Measurements from ENCODE around the gene EHHADH. TPM values are rescaled to one million over a fixed set of nuclear protein-coding genes. Genes with fewer than 3 reads are reported as not detected.

The EHHADH gene
- total and polyA plus RNA-seq, 11 donors = 5.1 to 26.0 (median 14.3) TPM

- intact Hi-C loops (cut with DNase I) = no loop called here
- ATAC-seq (no peak), DNase-seq (no peak)
- peak overlapping the region in 2 of 12 donors; percentile 14 to 95 for H3K27ac ChIP-seq
- 68 to 82% (median 71%) methylated on average over 1 of the region's 1 CpG for WGBS, 4 donors
- H3K27me3 ChIP-seq = peaks cover 0 to 52% (median 7%) of the 10 kb centered on the region in 9 donors
- H3K4me3 ChIP-seq = peak overlapping the region in 4 of 12 donors; percentile 75 to 82 (median 80)
- no peaks in the 10 kb centered on the region for H3K36me3 ChIP-seq
- TF ChIP-seq CTCF (IDR thresholded peaks at IDR 0.05) = no peak
- TF ChIP-seq POLR2A (IDR thresholded peaks at IDR 0.05) = no peak
- H3K4me1 ChIP-seq = peaks cover 0 to 27% (median 0%) of the 10 kb centered on the region in 12 donors
- no peaks in the 10 kb centered on the region for H3K9me3 ChIP-seq
Observed at GRCh38 chr3:185150561-185150960, 103.3 kb downstream of the EHHADH start.

DNA sequence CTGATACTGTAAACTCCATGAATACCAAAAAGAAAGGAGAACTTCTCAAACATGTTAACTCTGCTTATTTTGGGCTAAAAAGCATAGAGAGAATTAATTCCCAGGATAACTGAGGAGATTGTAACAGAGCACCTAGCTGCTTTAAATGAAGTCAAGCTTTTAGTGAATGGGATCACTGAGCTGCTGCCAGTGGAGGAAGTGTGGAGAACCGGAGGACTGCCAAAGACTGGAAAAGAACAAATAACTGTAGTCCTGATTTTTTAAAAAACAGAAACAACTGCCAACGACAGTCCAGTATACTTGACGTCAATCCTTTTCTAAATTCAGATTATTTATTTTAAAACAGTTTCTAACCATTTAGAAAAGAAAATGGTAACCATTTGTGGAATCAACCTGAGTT, 104.3 kb downstream of the EHHADH start:
- TF ChIP-seq POLR2A (IDR thresholded peaks at IDR 0.05) (no peak), CTCF (IDR thresholded peaks at IDR 0.05) (no peak)
- ATAC-seq (peak in 1 of 4 donors; percentile 32), DNase-seq (no peak)
- H3K27me3 ChIP-seq = peaks cover 0 to 52% (median 7%) of the 10 kb centered on the region in 9 donors
- intact Hi-C loops (cut with DNase I) = no loop called here
- no peaks in the 10 kb centered on the region for H3K36me3 ChIP-seq
- 61 to 74% (median 69%) methylated on average over 3 of the region's 3 CpGs for WGBS, 4 donors
- H3K4me1 ChIP-seq = peaks cover 0 to 27% (median 0%) of the 10 kb centered on the region in 12 donors
- peak overlapping the region in 1 of 12 donors; percentile 8 for H3K4me3 ChIP-seq
- H3K9me3 ChIP-seq = no peaks in the 10 kb centered on the region
- H3K27ac ChIP-seq = peak overlapping the region in 2 of 12 donors; percentile 14 to 95

DNA sequence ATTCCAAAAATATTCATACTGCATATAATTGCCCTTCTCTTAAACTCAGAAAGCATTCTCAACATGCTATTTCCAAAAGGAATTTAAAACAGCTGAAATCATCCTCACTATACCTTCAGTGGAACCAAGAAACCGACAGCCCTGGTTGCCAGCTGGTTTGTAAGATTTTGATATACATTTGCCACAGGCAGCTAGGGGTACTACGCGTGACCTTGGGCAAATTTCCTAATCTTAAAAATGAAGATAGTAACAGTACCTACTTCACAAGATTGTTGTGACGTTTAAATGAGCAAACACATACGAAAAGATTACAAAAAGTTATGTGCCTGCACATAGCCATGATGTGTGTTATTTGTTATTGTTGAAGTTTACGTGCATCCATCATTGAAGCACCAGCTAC, 108.3 kb downstream of the EHHADH start:
- intact Hi-C loops (cut with DNase I) = no loop called here
- TF ChIP-seq CTCF (IDR thresholded peaks at IDR 0.05) = peak in 1 of 12 donors; percentile 6
- no peak for TF ChIP-seq POLR2A (IDR thresholded peaks at IDR 0.05)
- Histone ChIP-seq H3K9me3 (no peaks in the 10 kb centered on the region), H3K4me3 (no peak overlapping the region), H3K4me1 (peaks cover 0 to 7% (median 0%) of the 10 kb centered on the region in 12 donors), H3K27ac (peak overlapping the region in 1 of 12 donors; percentile 29), H3K27me3 (peaks cover 0 to 24% (median 0%) of the 10 kb centered on the region in 9 donors), H3K36me3 (no peaks in the 10 kb centered on the region)
- 89 to 93% (median 90%) methylated on average over 6 of the region's 6 CpGs for WGBS, 4 donors
- no peak for DNase-seq
- ATAC-seq = no peak

GRCh38 chr3:185144784-185145183, 109.1 kb downstream of the EHHADH start:
- no peaks in the 10 kb centered on the region for H3K9me3 ChIP-seq
- peaks cover 0 to 7% (median 0%) of the 10 kb centered on the region in 12 donors for H3K4me1 ChIP-seq
- no peak for DNase-seq
- 95 to 99% (median 98%) methylated on average over 3 of the region's 3 CpGs for WGBS, 4 donors
- no peak for ATAC-seq
- peaks cover 0 to 20% (median 0%) of the 10 kb centered on the region in 9 donors for H3K27me3 ChIP-seq
- peak overlapping the region in 1 of 12 donors; percentile 29 for H3K27ac ChIP-seq
- no peak overlapping the region for H3K4me3 ChIP-seq
- intact Hi-C loops (cut with DNase I) = no loop called here
- H3K36me3 ChIP-seq = no peaks in the 10 kb centered on the region
- TF ChIP-seq POLR2A (IDR thresholded peaks at IDR 0.05) (no peak), CTCF (IDR thresholded peaks at IDR 0.05) (no peak)

Small RNA genes within 50 kb of the gene (microRNA-seq; reads per million reads assigned to microRNA genes)
- gene MIR5588 = 0 to 1.9 (median 0.49) reads per million in 4 donors

Other genes with a start within 250 kb of the EHHADH start
- gene C3orf70, start 101.0 kb downstream of the EHHADH start, total RNA-seq = 1 to 10 TPM; 1.1 to 2.9 (median 2.2) TPM
- gene C3orf70, start 101.0 kb downstream of the EHHADH start, polyA plus RNA-seq = under 1 TPM; 0.53 to 0.75 TPM
- gene MAP3K13, start 109.1 kb upstream of the EHHADH start, total RNA-seq = 10 to 100 TPM in 6 of 9 donors, 1 to 10 TPM in 3; 4.8 to 18.5 (median 11.4) TPM
- 10 to 100 TPM in 1 of 2 donors, 1 to 10 TPM in 1; 6.6 to 10.1 TPM for gene MAP3K13, start 109.1 kb upstream of the EHHADH start, polyA plus RNA-seq
- 10 to 100 TPM; 10.1 to 13.5 (median 10.8) TPM for gene TMEM41A, start 245.0 kb upstream of the EHHADH start, total RNA-seq
- gene TMEM41A, start 245.0 kb upstream of the EHHADH start, polyA plus RNA-seq = 10 to 100 TPM in 1 of 2 donors, 1 to 10 TPM in 1; 6.7 to 13.5 TPM

All from heart left ventricle (tissue), 16 donors.